Measurements from ENCODE around the gene GNB1L. TPM values are rescaled to one million over a fixed set of nuclear protein-coding genes. Genes with fewer than 3 reads are reported as not detected.

GNB1L gene
- total and polyA plus RNA-seq, 2 experiments from 2014 or later: 14.3 to 16.5 TPM

DNA sequence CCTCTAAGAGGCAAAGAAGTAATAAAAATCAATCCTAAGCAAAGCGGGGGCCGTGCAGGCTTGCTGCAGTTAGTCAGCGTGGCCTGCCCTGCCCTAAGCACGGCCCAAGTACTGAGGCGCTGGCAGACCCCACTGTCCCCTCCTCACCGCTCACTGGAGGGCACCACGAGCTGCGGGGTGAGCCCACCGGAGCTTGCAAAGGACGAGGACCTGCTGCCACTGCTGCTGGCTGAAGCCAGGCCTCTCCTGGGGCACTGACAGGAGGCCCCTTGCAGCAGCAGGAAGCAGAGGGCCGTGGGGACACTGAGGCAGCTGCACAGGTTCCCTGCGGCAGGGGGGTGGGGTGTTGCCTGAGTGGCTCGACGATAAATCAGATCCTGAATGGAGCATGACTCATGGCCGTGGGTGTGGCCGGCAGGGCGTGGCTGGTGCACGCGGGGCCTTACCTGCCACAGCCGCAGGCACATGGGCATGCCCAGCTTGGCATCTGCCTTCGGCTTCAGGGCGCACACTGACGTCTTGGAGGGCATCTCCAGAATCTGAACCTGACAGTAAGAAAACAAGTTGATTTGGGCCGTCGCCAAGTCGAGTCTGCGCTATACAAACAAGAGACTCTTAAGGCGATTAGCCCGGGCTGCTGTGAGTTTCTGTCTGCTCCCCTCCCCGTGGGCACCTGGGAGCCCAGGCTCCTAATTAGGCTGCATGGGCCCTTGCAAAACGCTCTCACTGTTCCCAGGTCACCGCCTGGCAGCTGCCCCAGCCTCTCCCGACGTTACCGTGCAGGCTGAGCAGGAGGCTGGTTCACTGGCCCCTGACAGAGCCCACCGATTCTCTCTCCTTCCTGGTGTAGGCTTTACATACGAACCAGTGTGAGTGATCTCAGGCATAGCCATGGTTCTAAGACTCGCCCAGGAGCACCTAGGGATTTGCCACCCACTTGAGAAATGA is 48.2 kb downstream of the GNB1L start:
- Histone ChIP-seq H3K4me3 (no peak overlapping the region), H3K36me3 (ENCODE audit: low read depth) (no peaks in the 10 kb centered on the region), H3K9ac (no peak overlapping the region), H3K9me2 (ENCODE audit: insufficient read depth) (no peaks in the 10 kb centered on the region), H4K20me1 (ENCODE audit: insufficient read depth) (no peaks in the 10 kb centered on the region), H3K4me2 (ENCODE audit: unreplicated experiment) (no peak overlapping the region), H3K4me1 (ENCODE audit: insufficient read depth) (no peaks in the 10 kb centered on the region; the same call in 1 of the 2 replicates), H2AFZ (no peak overlapping the region), H3F3A (ENCODE audit: insufficient read depth) (no peaks in the 10 kb centered on the region), H3K27ac (no peak overlapping the region), H3K79me2 (ENCODE audit: insufficient read depth) (no peaks in the 10 kb centered on the region), H3K27me3 (replicated peaks; ENCODE audit: insufficient read depth) (no peaks in the 10 kb centered on the region), H3K9me3 (ENCODE audit: low read depth) (no peaks in the 10 kb centered on the region)
- WGBS, 2 experiments (ENCODE audit: low coverage in 1 of 2, low lambda C conversion rate in 2 of 2, missing lambda C conversion rate in 2 of 2): 81 to 85% methylated on average over 31 to 37 of the region's 38 CpGs
- in situ Hi-C loops (cut with MboI): no loop called here
- TF ChIP-seq EZH2 (IDR thresholded peaks at IDR 0.05; ENCODE audit: insufficient read depth, poor library complexity, severe bottlenecking) (no peak), EZH2phosphoT487 (IDR thresholded peaks at IDR 0.05; ENCODE audit: insufficient read depth, low read depth) (no peak)
- DNase-seq: no peak

DNA sequence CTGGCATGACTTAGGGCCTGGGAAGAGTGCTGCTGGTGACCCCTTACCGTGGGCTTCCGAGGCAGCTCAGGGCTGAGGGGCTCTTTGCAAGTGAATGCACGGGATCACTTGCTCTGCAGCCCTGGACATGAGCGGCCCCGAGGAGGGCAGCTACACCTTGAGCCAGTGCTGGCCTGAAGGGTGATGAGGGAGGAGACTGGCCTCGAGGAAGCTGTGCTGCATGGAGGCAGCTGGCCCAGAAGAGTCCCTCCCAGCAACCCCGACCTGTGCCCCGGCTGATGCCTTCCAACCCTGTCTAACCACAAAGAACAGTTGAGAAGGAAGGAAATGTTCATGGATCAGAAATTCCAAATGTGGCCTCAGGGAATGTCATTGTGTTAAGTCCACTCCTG is 48.9 kb downstream of the GNB1L start:
- in situ Hi-C loops (cut with MboI): no loop called here
- Histone ChIP-seq H3K4me3 (no peak overlapping the region), H3F3A (ENCODE audit: insufficient read depth) (no peaks in the 10 kb centered on the region), H3K4me2 (ENCODE audit: unreplicated experiment) (no peak overlapping the region), H3K9me3 (ENCODE audit: low read depth) (no peaks in the 10 kb centered on the region), H4K20me1 (ENCODE audit: insufficient read depth) (no peaks in the 10 kb centered on the region), H3K36me3 (ENCODE audit: low read depth) (no peaks in the 10 kb centered on the region), H3K27ac (no peak overlapping the region), H2AFZ (no peak overlapping the region), H3K9ac (no peak overlapping the region), H3K27me3 (replicated peaks; ENCODE audit: insufficient read depth) (no peaks in the 10 kb centered on the region), H3K79me2 (ENCODE audit: insufficient read depth) (no peaks in the 10 kb centered on the region), H3K4me1 (ENCODE audit: insufficient read depth) (no peaks in the 10 kb centered on the region; the same call in 1 of the 2 replicates), H3K9me2 (ENCODE audit: insufficient read depth) (no peaks in the 10 kb centered on the region)
- DNase-seq: no peak
- 93 to 96% methylated on average over 8 of the region's 8 CpGs for WGBS, 2 experiments (ENCODE audit: low coverage in 1 of 2, low lambda C conversion rate in 2 of 2, missing lambda C conversion rate in 2 of 2)
- TF ChIP-seq EZH2phosphoT487 (IDR thresholded peaks at IDR 0.05; ENCODE audit: insufficient read depth, low read depth): no peak
- no peak for TF ChIP-seq EZH2 (IDR thresholded peaks at IDR 0.05; ENCODE audit: insufficient read depth, poor library complexity, severe bottlenecking)

DNA sequence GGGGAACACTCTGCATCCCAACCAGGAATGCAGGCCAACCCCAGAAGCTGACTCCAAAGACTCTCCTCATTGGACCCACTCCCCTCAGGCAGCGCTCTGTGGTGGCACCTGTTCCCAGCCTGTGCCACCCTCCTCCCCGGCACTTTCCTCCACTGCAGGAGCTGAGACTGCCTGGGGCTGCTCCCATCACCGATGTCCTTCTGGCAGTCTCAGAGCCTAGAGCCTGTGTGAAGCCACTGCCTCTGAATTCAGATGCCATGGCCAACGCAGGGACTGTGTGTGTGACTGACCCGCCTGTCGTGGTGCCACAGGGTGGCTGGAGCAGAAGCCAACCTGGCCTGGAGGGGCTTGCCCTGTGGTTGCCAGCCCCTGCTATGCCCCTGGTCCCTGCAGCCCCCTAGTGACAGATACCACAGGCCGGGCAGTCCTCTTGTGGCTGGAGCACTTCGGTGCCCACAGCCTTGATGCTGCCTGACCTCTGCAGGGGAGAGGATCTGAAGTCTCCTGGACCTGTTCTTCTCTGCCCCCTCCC is 50.9 kb downstream of the GNB1L start:
- no peak overlapping the region for H2AFZ ChIP-seq
- peaks cover 13% of the 10 kb centered on the region for H3K4me1 ChIP-seq (ENCODE audit: insufficient read depth)
- H3K9me2 ChIP-seq (ENCODE audit: insufficient read depth): no peaks in the 10 kb centered on the region
- WGBS, 2 experiments (ENCODE audit: low coverage in 1 of 2, low lambda C conversion rate in 2 of 2, missing lambda C conversion rate in 2 of 2): 95 to 97% methylated on average over 8 of the region's 8 CpGs
- H3K27me3 ChIP-seq (replicated peaks; ENCODE audit: insufficient read depth): no peaks in the 10 kb centered on the region
- no peak overlapping the region for H3K4me3 ChIP-seq
- in situ Hi-C loops (cut with MboI): no loop called here
- H3F3A ChIP-seq (ENCODE audit: insufficient read depth): no peaks in the 10 kb centered on the region
- no peaks in the 10 kb centered on the region for H3K9me3 ChIP-seq (ENCODE audit: low read depth)
- H3K27ac ChIP-seq: no peak overlapping the region
- no peak overlapping the region for H3K4me2 ChIP-seq (ENCODE audit: unreplicated experiment)
- no peaks in the 10 kb centered on the region for H3K36me3 ChIP-seq (ENCODE audit: low read depth)
- TF ChIP-seq EZH2phosphoT487 (IDR thresholded peaks at IDR 0.05; ENCODE audit: insufficient read depth, low read depth) (no peak), EZH2 (IDR thresholded peaks at IDR 0.05; ENCODE audit: insufficient read depth, poor library complexity, severe bottlenecking) (no peak)
- no peaks in the 10 kb centered on the region for H4K20me1 ChIP-seq (ENCODE audit: insufficient read depth)
- H3K9ac ChIP-seq: no peak overlapping the region
- no peaks in the 10 kb centered on the region for H3K79me2 ChIP-seq (ENCODE audit: insufficient read depth)
- no peak for DNase-seq

DNA sequence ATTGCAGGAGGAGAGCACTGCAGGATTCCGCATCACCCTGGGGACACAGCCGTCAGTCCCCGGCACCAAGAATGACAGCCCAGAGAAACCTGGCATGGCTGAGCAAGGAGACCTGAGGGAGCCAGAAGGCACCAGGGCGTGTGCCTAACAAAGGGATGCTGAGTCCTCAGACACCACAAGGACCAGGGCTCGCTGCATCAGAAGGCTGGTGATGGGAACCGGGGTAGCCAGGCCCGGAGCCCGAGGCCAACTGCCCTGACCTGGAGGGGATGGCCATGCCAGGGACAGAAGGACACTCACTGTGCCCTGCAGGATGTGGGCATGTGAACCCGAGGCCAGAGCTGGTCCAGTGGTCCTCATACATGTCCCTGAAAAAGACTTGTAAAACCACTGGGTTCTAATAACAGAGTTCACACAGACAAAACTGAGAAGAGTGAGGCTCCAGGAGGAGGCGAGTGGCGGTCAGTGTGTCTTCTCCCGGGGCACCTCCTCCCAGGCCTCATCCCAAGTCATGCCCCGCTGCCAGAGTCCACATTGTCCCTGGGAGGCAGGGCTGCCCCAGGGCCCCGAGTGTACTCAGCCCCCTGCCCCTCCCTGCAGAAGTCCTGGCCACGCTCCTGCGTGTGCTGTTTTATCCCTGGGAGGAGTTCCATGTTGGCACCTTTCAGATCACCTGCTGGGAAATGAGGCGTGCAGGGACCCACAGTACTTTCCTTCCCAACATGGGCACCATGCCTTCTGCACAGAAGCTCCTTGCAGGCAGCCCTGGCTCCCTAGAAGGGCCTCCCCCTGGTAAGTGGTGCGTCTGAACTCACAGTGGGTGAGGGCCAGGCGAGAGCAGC is 51.6 kb downstream of the GNB1L start:
- Histone ChIP-seq H3K27ac (no peak overlapping the region), H4K20me1 (ENCODE audit: insufficient read depth) (no peaks in the 10 kb centered on the region), H3K4me2 (ENCODE audit: unreplicated experiment) (no peak overlapping the region), H3K79me2 (ENCODE audit: insufficient read depth) (no peaks in the 10 kb centered on the region), H3K9me2 (ENCODE audit: insufficient read depth) (no peaks in the 10 kb centered on the region), H2AFZ (no peak overlapping the region), H3F3A (ENCODE audit: insufficient read depth) (no peaks in the 10 kb centered on the region), H3K9me3 (ENCODE audit: low read depth) (no peaks in the 10 kb centered on the region), H3K9ac (no peak overlapping the region), H3K4me3 (no peak overlapping the region), H3K4me1 (ENCODE audit: insufficient read depth) (peaks cover 16% of the 10 kb centered on the region), H3K27me3 (replicated peaks; ENCODE audit: insufficient read depth) (no peaks in the 10 kb centered on the region), H3K36me3 (ENCODE audit: low read depth) (no peaks in the 10 kb centered on the region)
- TF ChIP-seq EZH2 (IDR thresholded peaks at IDR 0.05; ENCODE audit: insufficient read depth, poor library complexity, severe bottlenecking): no peak
- TF ChIP-seq EZH2phosphoT487 (IDR thresholded peaks at IDR 0.05; ENCODE audit: insufficient read depth, low read depth): no peak
- DNase-seq: no peak
- in situ Hi-C loops (cut with MboI): no loop called here
- WGBS, 2 experiments (ENCODE audit: low coverage in 1 of 2, low lambda C conversion rate in 2 of 2, missing lambda C conversion rate in 2 of 2): 92 to 96% methylated on average over 17 to 19 of the region's 19 CpGs

All from GM23248 (cell line).